ENCODE measurements around the gene YWHAB.

DNA sequence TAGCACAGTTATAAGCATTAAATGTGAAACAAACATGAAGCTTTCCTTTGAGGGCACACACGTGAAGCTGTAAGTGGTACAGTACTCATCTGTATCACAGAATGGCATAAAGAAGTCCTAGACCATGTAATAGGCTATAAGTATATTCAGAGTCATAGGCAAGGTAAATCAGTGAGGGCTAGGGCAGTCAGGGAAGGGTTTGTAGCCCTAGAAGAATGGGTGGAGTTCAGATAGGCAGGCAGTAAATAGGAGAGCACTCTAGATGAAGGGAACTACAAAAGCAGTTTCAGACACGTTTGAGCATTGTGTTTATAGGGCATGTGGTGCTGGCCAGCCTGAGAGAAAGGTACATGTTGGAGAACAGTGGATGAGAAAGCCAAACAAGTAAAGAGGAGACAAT, 9.5 kb downstream of the YWHAB start:
- no peak for TF ChIP-seq YY1 (IDR thresholded peaks at IDR 0.05; ENCODE audit: insufficient read depth, insufficient read length)
- TF ChIP-seq ZNF274 (IDR thresholded peaks at IDR 0.05; ENCODE audit: low read depth, low read length): no peak
